GM12891 (cell line): ENCODE results near the gene WIPI1.
A peak's percentile ranks its signal among the peaks of the same experiment; 100 is the strongest.
"Not testable (repeated sequence)": the region's sequence is repeated elsewhere in the genome, so short reads cannot be mapped to it uniquely, and the experiment has no call there.

Experiments
- DNase-seq: peaks from one replicate; pipeline ENCODE4 v3.0.0; 2011; ENCODE audit warnings: low spot score; ENCODE audit not compliant: insufficient read length
- FAIRE-seq: peaks from 2 replicates; lab custom pipeline; 2011; peaks lifted over from hg19 to GRCh38; lab: Jason Lieb, UNC
- PAX5 ChIP-seq: IDR thresholded peaks from 2 replicates; pipeline ENCODE4 v1.6.1; 2011; ENCODE audit warnings: low read length, moderate library complexity, mild to moderate bottlenecking; ENCODE audit not compliant: insufficient read depth, severe bottlenecking
- POLR2A ChIP-seq: IDR thresholded peaks from 2 replicates; pipeline ENCODE4 v1.6.1; 2011; ENCODE audit warnings: low read depth, low read length, control low read depth
- POLR2AphosphoS5 ChIP-seq: IDR thresholded peaks from 2 replicates; pipeline ENCODE4 v1.6.1; 2011; ENCODE audit warnings: low read depth, low read length, control low read depth
- POU2F2 ChIP-seq: IDR thresholded peaks from 2 replicates; pipeline ENCODE4 v1.6.1; 2011; ENCODE audit warnings: low read depth, mild to moderate bottlenecking, control low read depth, low read length, moderate library complexity
- SPI1 ChIP-seq: IDR thresholded peaks from 2 replicates; pipeline ENCODE4 v1.6.1; 2011; ENCODE audit warnings: low read depth, low read length, control low read depth
- TAF1 ChIP-seq: IDR thresholded peaks from 2 replicates; pipeline ENCODE4 v1.6.1; 2011; ENCODE audit warnings: low read depth, low read length, control low read depth

The WIPI1 gene

DNA sequence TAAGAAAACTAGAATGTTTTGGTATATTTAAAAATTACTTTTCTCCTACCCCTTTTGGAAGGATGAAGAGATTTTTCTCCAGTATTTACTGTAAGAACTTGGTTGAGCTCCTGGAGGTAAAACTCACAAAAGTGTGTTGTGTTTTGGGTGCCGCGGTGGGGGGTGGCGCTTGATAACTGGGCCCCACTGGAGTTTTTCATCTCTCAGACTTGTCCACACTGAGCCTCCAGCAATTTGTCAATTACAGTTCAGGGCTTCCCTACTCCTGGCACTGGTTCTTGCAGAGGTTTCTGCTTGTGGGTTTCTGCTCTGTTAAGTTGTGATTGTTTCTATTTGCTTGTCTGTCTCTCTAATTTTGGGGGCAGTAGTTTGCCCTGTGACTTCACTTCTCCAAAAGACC is 40.0 kb downstream of the WIPI1 start:
- DNase-seq: no peak
- no peak for FAIRE-seq
- TF ChIP-seq SPI1 (no peak), PAX5 (no peak), TAF1 (no peak), POLR2A (no peak), POLR2AphosphoS5 (no peak), POU2F2 (no peak)

DNA sequence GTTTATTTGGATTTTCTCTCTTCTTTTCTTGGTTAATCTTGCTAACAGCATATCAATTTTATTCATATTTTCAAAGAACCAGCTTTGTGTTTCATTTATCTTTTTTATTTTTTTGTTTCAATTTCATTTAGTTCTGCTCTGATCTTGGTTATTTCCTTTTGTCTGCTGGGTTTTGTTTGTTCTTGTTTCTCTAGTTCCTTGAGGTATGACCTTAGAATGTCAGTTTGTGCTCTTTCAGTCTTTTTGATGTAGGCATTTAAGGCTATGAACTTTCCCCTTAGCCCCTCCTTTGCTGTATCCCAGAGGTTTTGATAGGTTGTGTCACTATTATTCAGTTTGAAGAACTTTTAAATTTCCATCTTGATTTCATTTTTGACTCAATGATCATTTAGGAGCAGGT is 42.4 kb downstream of the WIPI1 start:
- DNase-seq, FAIRE-seq: not testable (repeated sequence)

- not testable (repeated sequence) for DNase-seq, FAIRE-seq
Measured at GRCh38 chr17:68413597-68414560, 43.4 kb downstream of the WIPI1 start.

GRCh38 chr17:68407656-68408055 is 49.6 kb downstream of the WIPI1 start:
- not testable (repeated sequence) for DNase-seq, FAIRE-seq
- 0 out of 2 replicates have a peak, but pooled peaks have one; percentile 32 for TF ChIP-seq SPI1

- FAIRE-seq, DNase-seq: not testable (repeated sequence)
Measured at GRCh38 chr17:68403837-68404236, 53.5 kb downstream of the WIPI1 start.

DNA sequence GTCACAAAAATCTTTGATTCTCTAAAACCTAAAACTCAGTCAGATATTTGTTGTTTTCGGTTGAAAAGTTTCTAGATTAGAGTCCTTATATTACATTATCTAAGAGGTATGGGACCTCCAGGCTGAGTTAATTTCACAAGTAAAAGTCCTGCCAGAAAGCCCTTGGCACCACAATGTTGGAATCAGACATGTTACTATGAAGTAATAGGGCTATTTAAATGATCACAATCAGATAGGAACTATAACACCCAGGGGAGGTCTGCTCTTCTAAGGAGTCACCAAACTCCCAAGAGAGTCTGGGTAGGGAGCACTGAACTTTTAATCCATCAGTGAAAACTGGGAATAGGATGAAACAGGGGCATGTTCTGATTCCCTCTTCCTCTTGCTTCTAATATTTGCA is 54.2 kb downstream of the WIPI1 start:
- no peak for DNase-seq
- TF ChIP-seq SPI1 (no peak), TAF1 (no peak), POU2F2 (no peak), POLR2A (no peak), POLR2AphosphoS5 (no peak), PAX5 (no peak)
- FAIRE-seq: no peak

- DNase-seq: no peak
- TF ChIP-seq PAX5 (no peak), POLR2AphosphoS5 (no peak), SPI1 (no peak), POU2F2 (no peak), TAF1 (no peak)
- FAIRE-seq: no peak
Measured at GRCh38 chr17:68401288-68401687, 56.0 kb downstream of the WIPI1 start.

GRCh38 chr17:68400404-68400735 is 56.9 kb downstream of the WIPI1 start:
- FAIRE-seq (no peak), DNase-seq (no peak)

DNA sequence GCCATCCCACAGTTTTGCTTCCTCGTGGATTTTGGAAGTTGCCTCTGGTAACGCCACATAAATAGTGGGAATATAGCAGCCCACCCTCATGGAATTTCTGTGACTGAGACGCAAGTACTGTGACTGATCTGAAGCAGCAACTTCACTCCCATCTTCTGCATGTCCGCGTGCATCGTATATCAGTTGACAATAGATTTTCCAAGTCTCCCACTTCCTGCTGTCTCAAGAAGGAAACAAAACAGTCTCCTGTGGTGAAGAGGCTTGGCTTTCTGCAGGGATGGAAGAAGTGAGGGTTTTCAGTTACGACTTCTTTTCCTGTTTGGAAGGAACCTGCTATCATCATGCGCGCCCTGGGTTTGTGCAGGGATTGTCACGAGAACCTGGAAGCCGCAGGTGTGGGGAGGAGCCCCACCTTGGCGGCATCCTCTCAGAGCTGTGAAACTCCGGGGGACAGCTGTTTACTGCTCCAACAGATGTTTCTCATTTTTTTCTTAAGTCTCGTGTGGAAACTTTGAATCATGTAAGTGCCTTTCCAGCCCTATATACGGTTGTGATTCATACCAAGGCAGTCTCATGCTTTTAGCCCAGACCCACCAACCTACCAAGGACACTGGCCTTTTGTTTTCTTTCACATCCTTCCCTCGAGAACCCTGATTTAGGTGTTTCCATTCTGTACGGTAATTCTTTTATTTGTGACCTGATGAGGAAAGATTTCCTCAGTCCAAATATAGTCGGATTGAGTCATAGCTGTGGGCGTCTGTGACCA is 57.5 kb downstream of the WIPI1 start:
- peak; percentile 20 for DNase-seq
- no peak for TF ChIP-seq PAX5
- peak; percentile 59 for FAIRE-seq

More at GRCh38 chr17:68400404-68400735, 56.9 kb downstream of the WIPI1 start:
- TF ChIP-seq POLR2AphosphoS5 (no peak), TAF1 (no peak), POU2F2 (no peak), POLR2A (no peak), SPI1 (no peak), PAX5 (no peak)

GRCh38 chr17:68398691-68399637 is 58.3 kb downstream of the WIPI1 start:
- FAIRE-seq (peak; percentile 85), DNase-seq (peak; percentile 53)
- no peak for TF ChIP-seq POU2F2
- no peak for TF ChIP-seq POLR2A
